H9 (cell line): ENCODE data around the gene OR11G2. TPM values are rescaled to one million over a fixed set of nuclear protein-coding genes. Genes with fewer than 3 reads are reported as not detected.

ENCODE experiments used
- DNase-seq: peaks from one replicate; pipeline ENCODE4 v3.0.0-alpha.2; 2017
- H2AFZ ChIP-seq: one replicate; pipeline ENCODE4 v1.6.1; 2013; ENCODE audit warnings: mild to moderate bottlenecking, low read length, control low read depth, moderate library complexity
- H2AK5ac ChIP-seq: 2 replicates; pipeline ENCODE4 v1.6.1; 2013; ENCODE audit warnings: low read length, control low read depth, mixed read lengths; ENCODE audit not compliant: insufficient read length
- H2BK120ac ChIP-seq: one replicate; pipeline ENCODE4 v1.6.1; 2013; ENCODE audit warnings: low read depth, mild to moderate bottlenecking, low read length, control low read depth, inconsistent platforms; ENCODE audit not compliant: poor library complexity, severe bottlenecking
- H2BK12ac ChIP-seq: 2 replicates; pipeline ENCODE4 v1.6.1; 2013; ENCODE audit warnings: low read length, control low read depth, mixed read lengths, low read depth; ENCODE audit not compliant: insufficient read length
- H2BK15ac ChIP-seq: 2 replicates; pipeline ENCODE4 v1.6.1; 2013; ENCODE audit warnings: low read depth, low read length, control low read depth
- H2BK20ac ChIP-seq: one replicate; pipeline ENCODE4 v1.6.1; 2013; ENCODE audit warnings: low read depth, mild to moderate bottlenecking, low read length, control low read depth, inconsistent platforms; ENCODE audit not compliant: poor library complexity, severe bottlenecking
- H2BK5ac ChIP-seq: 2 replicates; pipeline ENCODE4 v1.6.1; 2013; ENCODE audit warnings: low read length, control low read depth, mixed read lengths; ENCODE audit not compliant: insufficient read length
- H3K14ac ChIP-seq: 2 replicates; pipeline ENCODE4 v1.6.1; 2013; ENCODE audit warnings: low read length, control low read depth; ENCODE audit not compliant: insufficient read depth
- H3K18ac ChIP-seq: 2 replicates; pipeline ENCODE4 v1.6.1; 2013; ENCODE audit warnings: low read depth, mild to moderate bottlenecking, mixed read lengths, low read length, control low read depth; ENCODE audit not compliant: insufficient read length
- H3K23ac ChIP-seq: 2 replicates; pipeline ENCODE4 v1.6.1; 2013; ENCODE audit warnings: low read length, control low read depth, mixed read lengths, low read depth; ENCODE audit not compliant: insufficient read length
- H3K23me2 ChIP-seq: 2 replicates; pipeline ENCODE4 v1.6.1; 2013; ENCODE audit warnings: low read depth, mild to moderate bottlenecking, mixed read lengths, low read length, control low read depth; ENCODE audit not compliant: insufficient read length, poor library complexity, severe bottlenecking
- H3K27ac ChIP-seq: 2 replicates; pipeline ENCODE4 v1.5.1; 2013; ENCODE audit warnings: low read length, control low read depth, mixed read lengths, low read depth; ENCODE audit not compliant: insufficient read length
- H3K27me3 ChIP-seq: 2 replicates; pipeline ENCODE4 v1.6.1; 2013; ENCODE audit warnings: low read length, control low read depth, inconsistent platforms; ENCODE audit not compliant: insufficient read depth
- H3K4ac ChIP-seq: 2 replicates; pipeline ENCODE4 v1.6.1; 2013; ENCODE audit warnings: low read depth, mild to moderate bottlenecking, control low read depth, inconsistent platforms, low read length, moderate library complexity
- H3K4me1 ChIP-seq: 2 replicates; pipeline ENCODE4 v1.6.1; 2013; ENCODE audit warnings: low read length, control low read depth, inconsistent platforms; ENCODE audit not compliant: insufficient read depth
- H3K4me2 ChIP-seq: 2 replicates; pipeline ENCODE4 v1.6.1; 2013; ENCODE audit warnings: low read length, control low read depth, mixed read lengths; ENCODE audit not compliant: insufficient read length, insufficient read depth
- H3K56ac ChIP-seq: 2 replicates; pipeline ENCODE4 v1.6.1; 2013; ENCODE audit warnings: low read depth, mild to moderate bottlenecking, mixed read lengths, low read length, control low read depth; ENCODE audit not compliant: insufficient read length
- H3K79me1 ChIP-seq: 2 replicates; pipeline ENCODE4 v1.6.1; 2013; ENCODE audit warnings: low read depth, mild to moderate bottlenecking, moderate library complexity, low read length, control low read depth, inconsistent platforms; ENCODE audit not compliant: insufficient read depth, poor library complexity, severe bottlenecking
- H3K79me2 ChIP-seq: 2 replicates; pipeline ENCODE4 v1.6.1; 2013; ENCODE audit warnings: low read length, control low read depth, inconsistent platforms; ENCODE audit not compliant: insufficient read depth
- H3K9ac ChIP-seq: 2 replicates; pipeline ENCODE4 v1.6.1; 2013; ENCODE audit warnings: low read length, control low read depth, mixed read lengths; ENCODE audit not compliant: insufficient read length; ENCODE audit errors: extremely low read depth
- H3K9me3 ChIP-seq: one replicate; pipeline ENCODE4 v1.6.1; 2013; ENCODE audit warnings: low read depth, low read length, inconsistent platforms; ENCODE audit not compliant: control insufficient read depth
- H3T11ph ChIP-seq: one replicate; pipeline ENCODE4 v1.6.1; 2013; ENCODE audit warnings: mild to moderate bottlenecking, low read length, control low read depth, inconsistent platforms
- H4K20me1 ChIP-seq: one replicate; pipeline ENCODE4 v1.6.1; 2013; ENCODE audit not compliant: control insufficient read depth, insufficient read length, insufficient read depth
- H4K5ac ChIP-seq: 2 replicates; pipeline ENCODE4 v1.6.1; 2013; ENCODE audit warnings: low read depth, mild to moderate bottlenecking, mixed read lengths, low read length, control low read depth; ENCODE audit not compliant: insufficient read length
- H4K8ac ChIP-seq: replicated peaks from 2 replicates; pipeline ENCODE4 v1.6.1; 2013; ENCODE audit warnings: low read length, control low read depth, mixed read lengths, low read depth; ENCODE audit not compliant: insufficient read length
- H4K91ac ChIP-seq: 2 replicates; pipeline ENCODE4 v1.6.1; 2013; ENCODE audit warnings: low read depth, mild to moderate bottlenecking, moderate library complexity, mixed read lengths, low read length, control low read depth; ENCODE audit not compliant: insufficient read length
- H3K27ac Mint-ChIP-seq, 3 experiments: 2 replicates in 2 of 3; 3 replicates in 1 of 3; pipeline ENCODE4 v1.8.0; 2020 to 2021; ENCODE audit warnings: mixed read lengths in 3 of 3, mild to moderate bottlenecking in 1 of 3, moderate library complexity in 1 of 3
- H3K27me3 Mint-ChIP-seq: 2 replicates; pipeline ENCODE4 v1.8.0; 2021; ENCODE audit warnings: low read depth, mild to moderate bottlenecking, moderate library complexity, mixed read lengths
- H3K36me3 Mint-ChIP-seq, 3 experiments: 2 replicates in 2 of 3; 3 replicates in 1 of 3; pipeline ENCODE4 v1.8.0; 2020 to 2021; ENCODE audit warnings: low read depth in 3 of 3, mixed read lengths in 3 of 3; ENCODE audit not compliant: insufficient read depth in 1 of 3
- H3K4me1 Mint-ChIP-seq, 2 experiments: 2 replicates each; pipeline ENCODE4 v1.8.0; 2020; ENCODE audit warnings: mixed read lengths in 2 of 2
- H3K4me3 Mint-ChIP-seq, 2 experiments: 2 replicates in 1 of 2; 3 replicates in 1 of 2; pipeline ENCODE4 v1.8.0; 2020 to 2021; ENCODE audit warnings: mild to moderate bottlenecking in 2 of 2, mixed read lengths in 2 of 2, moderate library complexity in 1 of 2
- H3K9me3 Mint-ChIP-seq, 2 experiments: 2 replicates in 1 of 2; 3 replicates in 1 of 2; pipeline ENCODE4 v1.8.0; 2020; ENCODE audit warnings: mild to moderate bottlenecking in 2 of 2, mixed read lengths in 2 of 2, moderate library complexity in 1 of 2
- CTCF ChIP-seq: fragments of 200-600 bp; sonication (generic); conservative IDR thresholded peaks from 3 replicates; pipeline ENCODE4 v1.8.0; 2021; ENCODE audit warnings: antibody characterized with exemption, mild to moderate bottlenecking
- WGBS: extraction: QIAGEN DNeasy Blood & Tissue Kit; methylation state at CpG from one replicate; pipeline ENCODE4 v1.1.7; 2013; ENCODE audit warnings: missing lambda C conversion rate, low lambda C conversion rate, mixed read lengths; ENCODE audit not compliant: insufficient read length; ENCODE audit errors: extremely low coverage; 5-methylcytosine and 5-hydroxymethylcytosine counted together
- total RNA-seq: library from RNA; stranded (reverse); gene quantifications from 2 replicates; pipeline ENCODE4 v1.2.1, GENCODE V29; 2021

The OR11G2 gene
- total RNA-seq, 1 experiment from 2014 or later: not detected

- no peaks in the 10 kb centered on the region for H3K23me2 ChIP-seq
- no peaks in the 10 kb centered on the region for H3K79me2 ChIP-seq
- H2BK5ac ChIP-seq: no peak overlapping the region
- no peaks in the 10 kb centered on the region for H3K4me1 Mint-ChIP-seq
- H3K4me1 ChIP-seq: no peaks in the 10 kb centered on the region
- no peak overlapping the region for H2BK15ac ChIP-seq
- H3T11ph ChIP-seq: no peak overlapping the region
- H3K9ac ChIP-seq: no peak overlapping the region
- H2AFZ ChIP-seq: no peak overlapping the region
- H4K5ac ChIP-seq: no peak overlapping the region
- no peak overlapping the region for H3K4ac ChIP-seq
- no peak overlapping the region for H2BK20ac ChIP-seq
- H3K79me1 ChIP-seq: no peaks in the 10 kb centered on the region
- H3K27me3 ChIP-seq: no peaks in the 10 kb centered on the region; the same call in 1 of the 2 replicates
- H3K27me3 Mint-ChIP-seq: no peaks in the 10 kb centered on the region; the same call in 1 of the 2 replicates
- H3K56ac ChIP-seq: no peak overlapping the region
- no peak overlapping the region for H3K14ac ChIP-seq
- no peak overlapping the region for H4K91ac ChIP-seq
- H3K9me3 Mint-ChIP-seq: peaks cover 88 to 92% of the 10 kb centered on the region in 2 experiments
- H4K20me1 ChIP-seq: no peaks in the 10 kb centered on the region
- no peak overlapping the region for H3K4me2 ChIP-seq
- no peak for DNase-seq
- no peak overlapping the region for H4K8ac ChIP-seq
- no peak overlapping the region for H3K27ac Mint-ChIP-seq
- peaks cover 0 to 37% (median 9%) of the 10 kb centered on the region in 3 experiments; a peak in 6 of 7 replicates for H3K36me3 Mint-ChIP-seq
- H3K27ac ChIP-seq: no peak overlapping the region
- no peak overlapping the region for H2BK12ac ChIP-seq
- H3K18ac ChIP-seq: no peak overlapping the region
- no peak overlapping the region for H2AK5ac ChIP-seq
- H3K9me3 ChIP-seq: peaks cover 61% of the 10 kb centered on the region
- TF ChIP-seq CTCF: no peak
- no CpG with 5 or more reads among the region's 2 CpGs for WGBS
- H3K4me3 Mint-ChIP-seq: no peak overlapping the region
- no peak overlapping the region for H2BK120ac ChIP-seq
- H3K23ac ChIP-seq: no peak overlapping the region
Measured at GRCh38 chr14:20180486-20180885, 10.2 kb upstream of the OR11G2 start.
